Daoy (cell line): ENCODE results near the gene MAST3. TPM values are rescaled to one million over a fixed set of nuclear protein-coding genes. Genes with fewer than 3 reads are reported as not detected.
"Not testable (repeated sequence)": the region's sequence is repeated elsewhere in the genome, so short reads cannot be mapped to it uniquely, and the experiment has no call there.

ENCODE experiments used
- DNase-seq: peaks from one replicate; pipeline ENCODE4 v3.0.0-alpha.2; 2015; ENCODE audit warnings: low read depth
- total RNA-seq: library from RNA; depleted of rRNA; stranded (reverse); fragments of >200 nt; shearing (Covaris generic); gene quantifications from 2 replicates; pipeline ENCODE4 v1.2.3, GENCODE V29; 2014

The MAST3 gene
- total RNA-seq, 1 experiment from 2014 or later, result 1.5 TPM

DNA sequence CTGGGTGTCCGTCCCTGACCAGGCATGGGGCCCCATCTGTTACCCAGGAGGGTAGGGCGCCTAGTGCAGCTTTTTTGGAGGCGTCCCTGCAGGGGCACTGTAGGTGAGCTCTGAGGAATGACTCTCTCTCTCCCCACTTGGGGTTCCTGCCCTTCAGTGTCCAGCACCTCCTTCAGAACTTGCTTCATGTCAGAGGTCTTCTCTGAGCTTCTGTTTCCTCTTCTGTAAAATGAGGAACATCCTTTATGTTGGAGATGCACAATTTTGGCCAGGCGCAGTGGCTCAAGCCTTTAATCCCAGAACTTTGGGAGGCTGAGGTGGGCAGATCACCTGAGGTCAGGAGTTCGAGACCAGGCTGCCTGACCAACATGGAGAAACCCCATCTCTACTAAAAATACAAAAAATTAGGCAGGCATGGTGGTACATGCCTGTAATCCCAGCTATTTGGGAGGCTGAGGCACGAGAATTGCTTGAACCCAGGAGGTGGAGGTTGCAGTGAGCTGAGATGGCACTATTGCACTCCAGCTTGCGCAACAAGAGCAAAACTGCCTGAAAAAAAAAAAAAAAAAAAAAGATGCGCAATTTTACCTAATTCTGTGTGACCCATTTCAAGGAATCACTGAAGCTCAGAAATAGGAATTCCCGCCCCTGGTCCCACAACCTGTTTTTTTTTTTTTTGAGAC is 40.2 kb downstream of the MAST3 start:
- no peak for DNase-seq

- DNase-seq, result no peak
Observed at GRCh38 chr19:18140473-18140872, 42.9 kb downstream of the MAST3 start.

DNA sequence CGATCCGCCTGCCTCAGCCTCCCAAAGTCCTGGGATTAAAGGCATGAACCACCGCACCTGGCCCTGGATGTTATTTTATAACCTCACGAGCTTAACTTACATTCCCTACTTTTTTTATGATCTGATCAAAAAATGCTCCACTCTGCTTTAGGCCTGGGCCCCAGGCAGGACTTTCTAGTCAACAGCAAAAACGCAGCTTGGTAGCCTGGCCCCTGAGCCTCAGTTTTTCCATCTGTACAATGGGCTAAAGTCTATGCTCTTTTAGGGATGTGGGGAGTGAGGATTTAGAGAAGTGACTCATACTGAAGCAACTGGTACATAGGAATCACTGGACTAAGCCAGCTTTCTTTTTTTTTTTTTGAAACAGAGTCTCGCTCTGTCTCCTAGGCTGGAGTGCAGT is 43.5 kb downstream of the MAST3 start:
- no peak for DNase-seq

GRCh38 chr19:18143902-18144301 is 46.3 kb downstream of the MAST3 start:
- DNase-seq, result no peak

- no peak for DNase-seq
Observed at GRCh38 chr19:18144361-18144760, 46.8 kb downstream of the MAST3 start.

GRCh38 chr19:18144906-18145305 is 47.3 kb downstream of the MAST3 start:
- no peak for DNase-seq

- no peak for DNase-seq
Observed at GRCh38 chr19:18145391-18145999, 47.9 kb downstream of the MAST3 start.

GRCh38 chr19:18147396-18147795 is 49.8 kb downstream of the MAST3 start:
- DNase-seq, result no peak

DNA sequence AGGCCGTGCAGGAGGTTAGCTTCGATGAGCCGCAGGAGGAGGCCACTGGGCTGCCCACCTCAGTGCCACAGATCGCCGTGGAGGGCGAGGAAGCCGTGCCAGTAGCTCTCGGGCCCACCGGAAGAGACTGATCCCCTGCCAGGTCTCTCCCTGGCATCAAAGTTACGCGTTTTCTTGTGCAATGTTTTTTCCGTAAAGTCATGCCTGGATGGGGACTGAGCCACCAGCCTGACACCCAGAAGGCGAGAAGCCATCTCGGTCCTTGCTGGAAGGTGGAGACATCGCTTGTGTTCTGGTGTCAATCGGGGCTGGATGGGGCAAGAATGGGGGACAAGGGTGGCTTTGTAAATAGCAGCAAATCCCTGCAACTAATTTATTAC is 52.0 kb downstream of the MAST3 start:
- no peak for DNase-seq

- DNase-seq, result no peak
Observed at GRCh38 chr19:18150776-18151624, 53.4 kb downstream of the MAST3 start.

- peak; percentile 98 for DNase-seq
Observed at GRCh38 chr19:18152442-18152816, 54.9 kb downstream of the MAST3 start.

GRCh38 chr19:18152817-18153555 is 55.4 kb downstream of the MAST3 start, which contains the start of gene PIK3R2:
Gene PIK3R2 (plus strand): TSS chr19:18153163. CDS start chr19:18155880, 2,717 bp downstream.
- peak; percentile 100 for DNase-seq

DNA sequence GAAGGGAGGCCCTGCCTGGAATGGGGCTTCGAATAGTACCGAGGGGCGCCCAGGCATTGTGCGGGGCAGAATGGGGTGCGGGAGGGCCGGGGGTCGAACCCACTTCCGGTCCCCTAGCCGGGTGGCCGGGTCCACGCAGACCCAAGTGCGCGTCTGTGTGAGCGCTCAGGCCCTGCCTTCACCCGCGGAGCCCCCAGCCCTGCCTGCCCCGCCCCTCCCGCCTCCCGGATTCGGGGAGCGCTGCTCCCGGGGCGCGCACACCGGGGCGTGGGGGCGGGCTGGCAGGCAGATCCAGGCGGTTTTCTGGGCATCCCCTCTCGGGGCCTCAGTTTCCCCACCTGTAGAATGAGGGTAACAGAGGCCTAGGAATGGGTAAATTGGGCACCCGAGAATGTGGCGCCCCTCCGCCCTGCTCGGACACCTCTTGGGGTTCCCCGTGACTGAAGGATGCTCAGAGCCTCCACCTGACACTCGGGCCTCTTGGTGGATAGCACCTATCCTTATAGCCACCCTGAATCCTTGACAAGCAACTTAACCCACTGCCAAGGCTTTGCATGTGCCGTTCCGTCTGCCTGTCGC is 56.1 kb downstream of the MAST3 start:
- DNase-seq, result no peak

DNA sequence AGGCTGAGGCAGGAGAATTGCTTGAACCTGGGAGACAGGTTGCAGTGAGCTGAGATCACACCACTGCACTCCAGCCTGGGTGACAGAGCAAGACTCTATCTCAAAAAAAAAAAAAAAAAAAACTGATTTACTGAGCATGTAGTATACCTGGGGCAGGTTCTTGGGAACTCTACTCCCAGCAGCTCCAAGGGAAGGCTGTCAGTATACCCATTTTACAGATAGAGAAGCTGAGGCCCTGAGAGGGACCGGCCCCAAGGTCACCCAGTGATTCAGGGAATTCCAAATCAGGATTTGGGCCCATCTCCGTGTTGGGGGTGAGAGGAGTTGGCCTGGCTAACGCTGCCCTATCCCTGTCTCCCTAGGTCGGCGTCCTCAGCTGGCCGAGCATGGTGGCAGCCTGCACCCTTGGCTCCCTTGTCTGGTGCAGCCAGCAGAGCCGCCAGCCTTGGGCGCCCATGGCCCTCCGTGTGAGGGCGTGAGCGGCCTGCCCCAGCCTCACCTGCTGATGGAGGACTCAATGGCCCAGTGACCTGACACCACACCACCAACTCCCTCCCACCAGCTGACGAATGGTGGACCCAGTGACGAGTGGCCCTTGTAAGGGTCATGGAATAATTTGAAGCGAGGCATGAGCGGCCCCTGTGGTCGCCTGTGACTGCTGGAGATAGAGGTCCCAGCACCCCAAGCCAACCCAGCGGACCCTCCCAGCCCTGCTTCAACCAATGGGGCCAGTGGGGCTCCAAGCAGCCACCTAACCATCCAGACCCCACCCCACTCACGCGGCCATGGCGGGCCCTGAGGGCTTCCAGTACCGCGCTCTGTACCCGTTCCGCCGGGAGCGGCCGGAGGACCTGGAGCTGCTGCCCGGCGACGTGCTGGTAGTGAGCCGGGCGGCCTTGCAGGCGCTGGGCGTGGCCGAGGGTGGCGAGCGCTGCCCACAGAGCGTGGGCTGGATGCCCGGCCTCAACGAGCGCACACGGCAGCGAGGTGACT is 57.8 kb downstream of the MAST3 start:
- no peak for DNase-seq

DNA sequence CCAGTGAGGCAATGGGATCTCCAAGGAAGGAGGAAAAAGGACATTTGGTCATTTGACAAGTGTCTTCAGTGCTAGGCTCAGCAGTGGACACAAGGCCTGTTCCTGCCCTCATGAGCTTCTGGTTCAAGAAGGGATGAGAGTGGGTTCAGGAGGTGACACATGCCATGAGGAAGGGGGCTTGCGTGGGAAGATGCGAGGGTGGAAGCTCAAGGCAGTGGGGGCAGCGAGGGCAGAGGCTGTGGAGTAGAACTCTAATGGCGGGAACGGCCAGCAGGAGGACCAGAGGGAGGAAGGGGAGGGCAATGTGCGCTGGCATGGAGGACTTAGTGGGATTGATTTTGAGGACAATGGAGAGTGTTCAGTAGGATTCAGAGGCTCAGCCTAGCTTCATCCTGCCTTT is 58.7 kb downstream of the MAST3 start:
- no peak for DNase-seq

DNA sequence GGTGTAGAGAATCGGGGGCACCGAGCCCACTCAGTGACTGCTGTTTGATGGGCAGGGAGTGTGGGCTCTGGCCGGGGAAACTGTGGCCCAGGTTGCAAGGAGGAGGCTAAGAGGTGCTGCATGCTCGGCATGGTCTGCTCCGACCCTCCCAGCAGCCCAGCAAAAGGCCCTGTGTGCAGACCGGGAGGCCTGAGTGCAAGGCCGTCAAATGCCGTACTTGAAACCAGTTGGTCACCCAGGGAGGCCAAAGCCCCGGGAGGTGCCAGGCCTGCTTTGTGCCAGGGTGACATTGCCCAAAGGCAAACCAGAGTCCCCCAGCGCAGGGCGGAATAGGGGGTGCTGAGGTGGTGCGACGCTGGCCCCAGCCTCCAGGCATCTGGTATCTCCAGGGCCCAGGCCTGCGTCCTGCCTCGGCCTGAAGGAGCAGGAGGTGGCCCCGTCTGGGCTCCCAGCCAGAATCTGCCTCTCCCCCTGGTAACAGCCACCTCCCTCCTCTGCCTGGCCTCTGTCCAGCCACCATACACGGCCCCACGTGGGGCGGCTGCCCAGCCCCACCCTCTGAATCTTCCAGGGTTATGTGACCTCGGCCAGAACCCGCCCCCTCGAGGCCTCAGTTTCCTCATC is 59.4 kb downstream of the MAST3 start:
- DNase-seq, result peak; percentile 87

- no peak for DNase-seq
Observed at GRCh38 chr19:18157465-18158063, 60.0 kb downstream of the MAST3 start.

GRCh38 chr19:18158467-18158866 is 60.9 kb downstream of the MAST3 start:
- DNase-seq, result no peak

- not testable (repeated sequence) for DNase-seq
Observed at GRCh38 chr19:18159059-18159616, 61.6 kb downstream of the MAST3 start.
